Fibroblast of lung (primary cell): ENCODE measurements around the gene CCDC146.
"Not testable (repeated sequence)": the region's sequence is repeated elsewhere in the genome, so short reads cannot be mapped to it uniquely, and the experiment has no call there.

Experiments used
- EZH2 ChIP-seq: IDR thresholded peaks from 2 replicates; pipeline ENCODE4 v1.5.1; 2012; ENCODE audit warnings: low read length, control low read depth, mild to moderate bottlenecking; ENCODE audit errors: missing control alignments
- TF ChIP-seq, protein P1 (sequence below), 2 donors: IDR thresholded peaks in 1 of 2; conservative IDR thresholded peaks in 1 of 2; 1 replicate in 1 of 2; 2 replicates in 1 of 2; pipeline ENCODE4 v1.5.1; 2011 to 2012; ENCODE audit warnings: low read length in 2 of 2, control low read depth in 1 of 2, inconsistent platforms in 1 of 2, low read depth in 1 of 2, mild to moderate bottlenecking in 1 of 2

DNA sequence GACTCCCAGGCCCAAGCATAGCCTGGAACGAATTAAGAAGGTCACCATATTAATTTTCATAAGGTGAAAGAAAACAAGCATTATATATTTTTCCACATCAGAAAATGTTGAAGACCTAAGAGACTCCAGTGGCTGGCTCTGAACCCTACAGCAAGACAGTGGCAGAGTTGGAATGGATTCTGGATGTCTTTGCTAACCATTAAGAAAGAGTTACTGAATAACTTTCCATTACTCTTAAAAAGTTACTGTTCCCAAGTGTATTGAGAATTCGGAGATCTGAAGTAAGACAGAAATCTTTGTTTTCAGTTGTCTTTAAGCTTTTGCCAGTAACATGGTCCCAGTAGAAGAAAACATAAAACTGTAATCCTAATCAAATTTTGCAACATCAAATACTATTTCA is 30.1 kb upstream of the CCDC146 start:
- TF ChIP-seq, protein P1, sequence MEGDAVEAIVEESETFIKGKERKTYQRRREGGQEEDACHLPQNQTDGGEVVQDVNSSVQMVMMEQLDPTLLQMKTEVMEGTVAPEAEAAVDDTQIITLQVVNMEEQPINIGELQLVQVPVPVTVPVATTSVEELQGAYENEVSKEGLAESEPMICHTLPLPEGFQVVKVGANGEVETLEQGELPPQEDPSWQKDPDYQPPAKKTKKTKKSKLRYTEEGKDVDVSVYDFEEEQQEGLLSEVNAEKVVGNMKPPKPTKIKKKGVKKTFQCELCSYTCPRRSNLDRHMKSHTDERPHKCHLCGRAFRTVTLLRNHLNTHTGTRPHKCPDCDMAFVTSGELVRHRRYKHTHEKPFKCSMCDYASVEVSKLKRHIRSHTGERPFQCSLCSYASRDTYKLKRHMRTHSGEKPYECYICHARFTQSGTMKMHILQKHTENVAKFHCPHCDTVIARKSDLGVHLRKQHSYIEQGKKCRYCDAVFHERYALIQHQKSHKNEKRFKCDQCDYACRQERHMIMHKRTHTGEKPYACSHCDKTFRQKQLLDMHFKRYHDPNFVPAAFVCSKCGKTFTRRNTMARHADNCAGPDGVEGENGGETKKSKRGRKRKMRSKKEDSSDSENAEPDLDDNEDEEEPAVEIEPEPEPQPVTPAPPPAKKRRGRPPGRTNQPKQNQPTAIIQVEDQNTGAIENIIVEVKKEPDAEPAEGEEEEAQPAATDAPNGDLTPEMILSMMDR (conservative IDR thresholded peaks at IDR 0.05 in 1 of 2, IDR thresholded peaks at IDR 0.05 in 1 of 2; ENCODE audit: low read depth in 1 of 2, low read length in 2 of 2): not testable (repeated sequence)
- TF ChIP-seq EZH2: not testable (repeated sequence)
